Cardiac muscle cell (in vitro differentiated cells and primary cell): ENCODE measurements around the gene TMCC2. TPM values are rescaled to one million over a fixed set of nuclear protein-coding genes. Genes with fewer than 3 reads are reported as not detected.

ENCODE experiments used
- DNase-seq, 2 donors: peaks; one replicate each; pipeline versions ENCODE4 v3.0.0 to v3.0.0-alpha.2; 2010 to 2017; ENCODE audit warnings: low read depth in 1 of 2, low spot score in 1 of 2
- H3K27ac ChIP-seq: fragments of 200-600 bp; sonication (generic); 2 replicates; pipeline ENCODE4 v1.5.1; 2016
- H3K27me3 ChIP-seq: fragments of 200-600 bp; sonication (generic); 2 replicates; pipeline ENCODE4 v1.6.0; 2016; ENCODE audit warnings: control low read depth
- H3K36me3 ChIP-seq: fragments of 200-600 bp; sonication (generic); 2 replicates; pipeline ENCODE4 v1.5.1; 2016; ENCODE audit warnings: control low read depth
- H3K4me1 ChIP-seq: fragments of 200-600 bp; sonication (generic); 2 replicates; pipeline ENCODE4 v1.8.1; 2017; ENCODE audit warnings: low read depth, mild to moderate bottlenecking, mixed run types
- H3K4me3 ChIP-seq: fragments of 200-600 bp; sonication (generic); 2 replicates; pipeline ENCODE4 v1.5.1; 2016; ENCODE audit warnings: mild to moderate bottlenecking
- H3K9me3 ChIP-seq: fragments of 200-600 bp; sonication (generic); 2 replicates; pipeline ENCODE4 v1.5.1; 2017; ENCODE audit warnings: low read depth, mild to moderate bottlenecking, control low read depth
- CTCF ChIP-seq: IDR thresholded peaks from 2 replicates; pipeline ENCODE4 v1.5.1; 2012; ENCODE audit warnings: low read depth, mild to moderate bottlenecking, low read length
- polyA plus RNA-seq: library from polyadenylated mRNA; unstranded; fragments of >200 nt; fragmentation: Nextera tagmentation; extraction: Ambion mirVana; gene quantifications from 2 replicates; pipeline ENCODE4 v1.2.1, GENCODE V29; 2016
- total RNA-seq: library from RNA; depleted of rRNA; stranded (reverse); fragments of >200 nt; gene quantifications from 2 replicates; pipeline ENCODE4 v1.2.3, GENCODE V29; 2016

The TMCC2 gene
- total and polyA plus RNA-seq, 2 experiments from 2014 or later: 6.3 to 10.9 TPM

GRCh38 chr1:205241366-205242030 lies 13.8 kb downstream of the TMCC2 start:
- H3K36me3 ChIP-seq: no peaks in the 10 kb centered on the region
- peaks cover 12% of the 10 kb centered on the region for H3K27me3 ChIP-seq
- no peak overlapping the region for H3K27ac ChIP-seq
- no peak overlapping the region for H3K4me3 ChIP-seq
- no peak for TF ChIP-seq CTCF
- H3K9me3 ChIP-seq: no peaks in the 10 kb centered on the region
- no peaks in the 10 kb centered on the region for H3K4me1 ChIP-seq
- no peak for DNase-seq

- no peak for TF ChIP-seq CTCF
- Histone ChIP-seq H3K27me3 (peaks cover 9% of the 10 kb centered on the region), H3K4me3 (no peak overlapping the region), H3K36me3 (no peaks in the 10 kb centered on the region), H3K4me1 (peaks cover 5% of the 10 kb centered on the region), H3K9me3 (no peaks in the 10 kb centered on the region), H3K27ac (no peak overlapping the region)
- no peak for DNase-seq
These were observed 15.8 kb downstream of the TMCC2 start for GRCh38 chr1:205243350-205244191.

- no peak for TF ChIP-seq CTCF
- Histone ChIP-seq H3K36me3 (no peaks in the 10 kb centered on the region), H3K9me3 (no peaks in the 10 kb centered on the region), H3K27ac (no peak overlapping the region), H3K4me3 (no peak overlapping the region), H3K4me1 (peaks cover 13% of the 10 kb centered on the region), H3K27me3 (peaks cover 9% of the 10 kb centered on the region)
- no peak for DNase-seq
These were observed 16.6 kb downstream of the TMCC2 start for GRCh38 chr1:205244384-205244783.

- Histone ChIP-seq H3K27me3 (peaks cover 9% of the 10 kb centered on the region), H3K27ac (no peak overlapping the region), H3K4me1 (peaks cover 15% of the 10 kb centered on the region), H3K9me3 (no peaks in the 10 kb centered on the region), H3K36me3 (no peaks in the 10 kb centered on the region), H3K4me3 (no peak overlapping the region)
- TF ChIP-seq CTCF: no peak
- no peak for DNase-seq
These were observed 17.4 kb downstream of the TMCC2 start for GRCh38 chr1:205245096-205245495.

- no peak for DNase-seq
- Histone ChIP-seq H3K36me3 (no peaks in the 10 kb centered on the region), H3K27ac (no peak overlapping the region), H3K4me1 (peaks cover 15% of the 10 kb centered on the region), H3K9me3 (no peaks in the 10 kb centered on the region), H3K4me3 (no peak overlapping the region), H3K27me3 (peaks cover 21% of the 10 kb centered on the region)
- no peak for TF ChIP-seq CTCF
These were observed 18.8 kb downstream of the TMCC2 start for GRCh38 chr1:205246351-205247119.
